ENCODE measurements around the gene MANF. TPM values are rescaled to one million over a fixed set of nuclear protein-coding genes. Genes with fewer than 3 reads are reported as not detected.
"Not testable (repeated sequence)": the region's sequence is repeated elsewhere in the genome, so short reads cannot be mapped to it uniquely, and the experiment has no call there.

Gene MANF
- polyA plus RNA-seq, 4 donors = 122 to 147 (median 139) TPM

GRCh38 chr3:51371943-51372557, 13.0 kb upstream of the MANF start:
- peak in 3 of 4 donors; percentile 57 to 60 (median 58) for DNase-seq (ENCODE audit: low read depth in 4 of 4, low spot score in 3 of 4)

GRCh38 chr3:51373658-51374421, 11.3 kb upstream of the MANF start:
- DNase-seq (ENCODE audit: low read depth in 4 of 4, low spot score in 3 of 4) = no peak

- DNase-seq (ENCODE audit: low read depth in 4 of 4, low spot score in 3 of 4) = no peak
Observed at GRCh38 chr3:51374456-51374855, 10.6 kb upstream of the MANF start.

- no peak for DNase-seq (ENCODE audit: low read depth in 4 of 4, low spot score in 3 of 4)
Observed at GRCh38 chr3:51375136-51375535, 10.0 kb upstream of the MANF start.

- no peak for DNase-seq (ENCODE audit: low read depth in 4 of 4, low spot score in 3 of 4)
Observed at GRCh38 chr3:51375571-51375970, 9.5 kb upstream of the MANF start.

GRCh38 chr3:51378065-51378464, 7.0 kb upstream of the MANF start:
- DNase-seq (ENCODE audit: low read depth in 4 of 4, low spot score in 3 of 4) = no peak

GRCh38 chr3:51378726-51379125, 6.4 kb upstream of the MANF start:
- no peak for DNase-seq (ENCODE audit: low read depth in 4 of 4, low spot score in 3 of 4)

- no peak for DNase-seq (ENCODE audit: low read depth in 4 of 4, low spot score in 3 of 4)
Observed at GRCh38 chr3:51379301-51379700, 5.8 kb upstream of the MANF start.

GRCh38 chr3:51379746-51380455, 5.2 kb upstream of the MANF start:
- DNase-seq (ENCODE audit: low read depth in 4 of 4, low spot score in 3 of 4) = no peak

GRCh38 chr3:51380601-51381332, 4.3 kb upstream of the MANF start:
- no peak for DNase-seq (ENCODE audit: low read depth in 4 of 4, low spot score in 3 of 4)

GRCh38 chr3:51381333-51381705, 3.8 kb upstream of the MANF start:
- no peak for DNase-seq (ENCODE audit: low read depth in 4 of 4, low spot score in 3 of 4)

GRCh38 chr3:51382076-51382745, 2.9 kb upstream of the MANF start:
- DNase-seq (ENCODE audit: low read depth in 4 of 4, low spot score in 3 of 4) = no peak

GRCh38 chr3:51382947-51383578, 2.0 kb upstream of the MANF start:
- no peak for DNase-seq (ENCODE audit: low read depth in 4 of 4, low spot score in 3 of 4)

GRCh38 chr3:51384055-51384725, 901 bp upstream of the MANF start:
- DNase-seq (ENCODE audit: low read depth in 4 of 4, low spot score in 3 of 4) = no peak

GRCh38 chr3:51385621-51386091, 565 bp downstream of the MANF start:
- no peak for DNase-seq (ENCODE audit: low read depth in 4 of 4, low spot score in 3 of 4)

- no peak for DNase-seq (ENCODE audit: low read depth in 4 of 4, low spot score in 3 of 4)
Observed at GRCh38 chr3:51386159-51386851, 1.2 kb downstream of the MANF start.

GRCh38 chr3:51386852-51387229, 1.8 kb downstream of the MANF start:
- DNase-seq (ENCODE audit: low read depth in 4 of 4, low spot score in 3 of 4) = no peak

GRCh38 chr3:51387281-51387680, 2.2 kb downstream of the MANF start:
- DNase-seq (ENCODE audit: low read depth in 4 of 4, low spot score in 3 of 4) = not testable (repeated sequence)
